NCI-H82 treated with DMSO at 0.1 percent for 48 hours (cell line): ENCODE data around the gene COL28A1.
"Not testable (repeated sequence)": the region's sequence is repeated elsewhere in the genome, so short reads cannot be mapped to it uniquely, and the experiment has no call there.

ENCODE experiments used
- DNase-seq: peaks from one replicate; lab custom pipeline; 2025; ENCODE audit not compliant: unreplicated experiment; lab: John Stamatoyannopoulos, UW

The COL28A1 gene

GRCh38 chr7:7421826-7422225 is 113.8 kb downstream of the COL28A1 start:
- no peak for DNase-seq

GRCh38 chr7:7418997-7419396 is 116.7 kb downstream of the COL28A1 start:
- no peak for DNase-seq

GRCh38 chr7:7417851-7418250 is 117.8 kb downstream of the COL28A1 start:
- DNase-seq = no peak

- no peak for DNase-seq
These were observed 118.3 kb downstream of the COL28A1 start for GRCh38 chr7:7417414-7417813.

- DNase-seq = no peak
These were observed 119.4 kb downstream of the COL28A1 start for GRCh38 chr7:7416031-7416858.

- DNase-seq = no peak
These were observed 120.7 kb downstream of the COL28A1 start for GRCh38 chr7:7414791-7415603.

GRCh38 chr7:7408001-7408770 is 127.5 kb downstream of the COL28A1 start:
- no peak for DNase-seq

- no peak for DNase-seq
These were observed 130.2 kb downstream of the COL28A1 start for GRCh38 chr7:7405461-7405860.

- DNase-seq = no peak
These were observed 136.0 kb downstream of the COL28A1 start for GRCh38 chr7:7399707-7400106.

- DNase-seq = no peak
These were observed 139.9 kb downstream of the COL28A1 start for GRCh38 chr7:7395785-7396184.

- not testable (repeated sequence) for DNase-seq
These were observed 147.5 kb downstream of the COL28A1 start for GRCh38 chr7:7388164-7388563.

- DNase-seq = no peak
These were observed 150.3 kb downstream of the COL28A1 start for GRCh38 chr7:7385421-7385820.

- no peak for DNase-seq
These were observed 151.4 kb downstream of the COL28A1 start for GRCh38 chr7:7384228-7384627.

GRCh38 chr7:7375538-7375937 is 160.1 kb downstream of the COL28A1 start:
- DNase-seq = no peak

- DNase-seq = no peak
These were observed 165.6 kb downstream of the COL28A1 start for GRCh38 chr7:7370076-7370475.

GRCh38 chr7:7369134-7369533 is 166.5 kb downstream of the COL28A1 start:
- no peak for DNase-seq

- DNase-seq = no peak
These were observed 181.0 kb downstream of the COL28A1 start for GRCh38 chr7:7354674-7355073.

- no peak for DNase-seq
These were observed 182.8 kb downstream of the COL28A1 start for GRCh38 chr7:7352845-7353244.

- no peak for DNase-seq
These were observed 183.8 kb downstream of the COL28A1 start for GRCh38 chr7:7351832-7352231.

- DNase-seq = no peak
These were observed 184.5 kb downstream of the COL28A1 start for GRCh38 chr7:7351156-7351555.

GRCh38 chr7:7349156-7349555 is 186.5 kb downstream of the COL28A1 start:
- no peak for DNase-seq
